Measurements from ENCODE around the gene CEP57L1.
"Not testable (repeated sequence)": the region's sequence is repeated elsewhere in the genome, so short reads cannot be mapped to it uniquely, and the experiment has no call there.

CEP57L1 gene

GRCh38 chr6:109124219-109124618 lies 28.9 kb downstream of the CEP57L1 start:
- TF ChIP-seq SPI1 (IDR thresholded peaks at IDR 0.05; ENCODE audit: borderline replicate concordance, low read depth) (no peak), REST (IDR thresholded peaks at IDR 0.05; ENCODE audit: insufficient replicate concordance, low read depth) (no peak), CTCF (IDR thresholded peaks at IDR 0.05; ENCODE audit: insufficient read depth, low read length) (no peak), GABPA (IDR thresholded peaks at IDR 0.05; ENCODE audit: low read depth) (no peak), POLR2AphosphoS5 (IDR thresholded peaks at IDR 0.05; ENCODE audit: low read depth) (no peak)
- Histone ChIP-seq H3K27me3 (ENCODE audit: insufficient read depth, poor library complexity, severe bottlenecking) (no peaks in the 10 kb centered on the region), H3K4me3 (replicated peaks; ENCODE audit: insufficient read depth, low read length) (no peak overlapping the region), H3K27ac (replicated peaks) (no peak overlapping the region)
- no peak for DNase-seq (ENCODE audit: low read depth in 1 of 2, low spot score in 1 of 2)

GRCh38 chr6:109125504-109125903 lies 30.2 kb downstream of the CEP57L1 start:
- Histone ChIP-seq H3K4me3 (replicated peaks; ENCODE audit: insufficient read depth, low read length) (no peak overlapping the region), H3K27ac (replicated peaks) (no peak overlapping the region), H3K27me3 (ENCODE audit: insufficient read depth, poor library complexity, severe bottlenecking) (no peaks in the 10 kb centered on the region)
- no peak for DNase-seq (ENCODE audit: low read depth in 1 of 2, low spot score in 1 of 2)
- TF ChIP-seq REST (IDR thresholded peaks at IDR 0.05; ENCODE audit: insufficient replicate concordance, low read depth): no peak
- no peak for TF ChIP-seq GABPA (IDR thresholded peaks at IDR 0.05; ENCODE audit: low read depth)
- no peak for TF ChIP-seq POLR2AphosphoS5 (IDR thresholded peaks at IDR 0.05; ENCODE audit: low read depth)
- TF ChIP-seq CTCF (IDR thresholded peaks at IDR 0.05; ENCODE audit: insufficient read depth, low read length): no peak
- no peak for TF ChIP-seq SPI1 (IDR thresholded peaks at IDR 0.05; ENCODE audit: borderline replicate concordance, low read depth)

- H3K27me3 ChIP-seq (ENCODE audit: insufficient read depth, poor library complexity, severe bottlenecking): no peaks in the 10 kb centered on the region
- H3K4me3 ChIP-seq (replicated peaks; ENCODE audit: insufficient read depth, low read length): no peak overlapping the region
- no peak for TF ChIP-seq GABPA (IDR thresholded peaks at IDR 0.05; ENCODE audit: low read depth)
- TF ChIP-seq REST (IDR thresholded peaks at IDR 0.05; ENCODE audit: insufficient replicate concordance, low read depth): no peak
- TF ChIP-seq POLR2AphosphoS5 (IDR thresholded peaks at IDR 0.05; ENCODE audit: low read depth): no peak
- TF ChIP-seq SPI1 (IDR thresholded peaks at IDR 0.05; ENCODE audit: borderline replicate concordance, low read depth): no peak
- no peak for TF ChIP-seq CTCF (IDR thresholded peaks at IDR 0.05; ENCODE audit: insufficient read depth, low read length)
- H3K27ac ChIP-seq (replicated peaks): no peak overlapping the region
- no peak for DNase-seq (ENCODE audit: low read depth in 1 of 2, low spot score in 1 of 2)
These were observed 34.8 kb downstream of the CEP57L1 start for GRCh38 chr6:109130065-109130464.

- DNase-seq (ENCODE audit: low read depth in 1 of 2, low spot score in 1 of 2); H3K27ac ChIP-seq (replicated peaks): not testable (repeated sequence)
These were observed 40.3 kb downstream of the CEP57L1 start for GRCh38 chr6:109135600-109135999.

GRCh38 chr6:109136039-109136438 lies 40.7 kb downstream of the CEP57L1 start:
- H3K27me3 ChIP-seq (ENCODE audit: insufficient read depth, poor library complexity, severe bottlenecking); H3K27ac ChIP-seq (replicated peaks); H3K4me3 ChIP-seq (replicated peaks; ENCODE audit: insufficient read depth, low read length); DNase-seq (ENCODE audit: low read depth in 1 of 2, low spot score in 1 of 2): not testable (repeated sequence)

More at GRCh38 chr6:109135600-109135999, 40.3 kb downstream of the CEP57L1 start:
- not testable (repeated sequence) for H3K27me3 ChIP-seq (ENCODE audit: insufficient read depth, poor library complexity, severe bottlenecking); H3K4me3 ChIP-seq (replicated peaks; ENCODE audit: insufficient read depth, low read length)

- not testable (repeated sequence) for H3K27ac ChIP-seq (replicated peaks); H3K4me3 ChIP-seq (replicated peaks; ENCODE audit: insufficient read depth, low read length); DNase-seq (ENCODE audit: low read depth in 1 of 2, low spot score in 1 of 2); H3K27me3 ChIP-seq (ENCODE audit: insufficient read depth, poor library complexity, severe bottlenecking)
These were observed 41.2 kb downstream of the CEP57L1 start for GRCh38 chr6:109136530-109136929.

All from HL-60 (cell line).